SK-N-MC (cell line): ENCODE measurements around the gene FARSA.
"Not testable (repeated sequence)": the region's sequence is repeated elsewhere in the genome, so short reads cannot be mapped to it uniquely, and the experiment has no call there.

Source experiments
- DNase-seq: peaks from one replicate; pipeline ENCODE4 v3.0.0-alpha.2; 2011; ENCODE audit warnings: low read depth, low spot score
- H3K27ac ChIP-seq: fragments of 200-600 bp; sonication (generic); 2 replicates; pipeline ENCODE4 v1.5.1; 2016; ENCODE audit warnings: mixed run types
- H3K36me3 ChIP-seq: fragments of 200-600 bp; sonication (generic); 2 replicates; pipeline ENCODE4 v1.6.1; 2017; ENCODE audit warnings: antibody characterized with exemption, low read length, mixed read lengths; ENCODE audit not compliant: insufficient read depth
- H3K4me3 ChIP-seq: fragments of 200-600 bp; sonication (generic); 2 replicates; pipeline ENCODE4 v1.5.1; 2016
- H3K9ac ChIP-seq: fragments of 200-600 bp; sonication (generic); 2 replicates; pipeline ENCODE4 v1.8.0; 2017; ENCODE audit warnings: mixed run types, mixed read lengths; ENCODE audit not compliant: insufficient read length
- H3K9me3 ChIP-seq: fragments of 200-600 bp; sonication (generic); 2 replicates; pipeline ENCODE4 v1.6.1; 2017; ENCODE audit warnings: low read depth, mild to moderate bottlenecking, antibody characterized with exemption, low read length, moderate library complexity, mixed read lengths
- EZH2 ChIP-seq: fragments of 200-600 bp; sonication (generic); IDR thresholded peaks from one replicate; pipeline ENCODE4 v1.6.1; 2017; ENCODE audit warnings: antibody characterized with exemption
- FOXP2 ChIP-seq: optimal IDR thresholded peaks from 2 replicates; pipeline ENCODE3; 2011; ENCODE audit warnings: mild to moderate bottlenecking, moderate library complexity; ENCODE audit not compliant: insufficient read depth; ENCODE audit errors: extremely low read length, control extremely low read depth
- POLR2AphosphoS5 ChIP-seq: IDR thresholded peaks from 2 replicates; pipeline ENCODE4 v1.6.1; 2012; ENCODE audit warnings: mild to moderate bottlenecking, low read depth, low read length, borderline replicate concordance

FARSA gene

GRCh38 chr19:12970070-12970820 lies 36.7 kb upstream of the FARSA start:
- Histone ChIP-seq H3K9ac (no peak overlapping the region), H3K4me3 (no peak overlapping the region), H3K9me3 (no peaks in the 10 kb centered on the region), H3K36me3 (no peaks in the 10 kb centered on the region), H3K27ac (no peak overlapping the region)
- no peak for DNase-seq
- TF ChIP-seq FOXP2 (no peak), EZH2 (no peak), POLR2AphosphoS5 (no peak)

GRCh38 chr19:12969292-12969988 lies 35.9 kb upstream of the FARSA start, which contains the start of gene DAND5:
Gene DAND5 (plus strand): TSS chr19:12969576. CDS start chr19:12969661, 85 bp downstream.
- no peak for DNase-seq
- H3K36me3 ChIP-seq, result no peaks in the 10 kb centered on the region
- TF ChIP-seq EZH2 (no peak), POLR2AphosphoS5 (no peak), FOXP2 (no peak)
- H3K27ac ChIP-seq, result no peak within 1 kb of the TSS
- no peak within 1 kb of the TSS for H3K9ac ChIP-seq
- no peaks in the 10 kb centered on the region for H3K9me3 ChIP-seq
- H3K4me3 ChIP-seq, result no peak within 1 kb of the TSS

- no peaks in the 10 kb centered on the region for H3K9me3 ChIP-seq
- no peak overlapping the region for H3K27ac ChIP-seq
- H3K9ac ChIP-seq, result no peak overlapping the region
- no peak for TF ChIP-seq POLR2AphosphoS5
- no peak for TF ChIP-seq FOXP2
- TF ChIP-seq EZH2, result no peak
- DNase-seq, result no peak
- no peak overlapping the region for H3K4me3 ChIP-seq
- no peaks in the 10 kb centered on the region for H3K36me3 ChIP-seq
These were observed 34.4 kb upstream of the FARSA start for GRCh38 chr19:12967907-12968306.

GRCh38 chr19:12965812-12966135 lies 32.3 kb upstream of the FARSA start:
- Histone ChIP-seq H3K36me3 (no peaks in the 10 kb centered on the region), H3K9ac (peak overlapping the region; percentile 64), H3K9me3 (no peaks in the 10 kb centered on the region), H3K27ac (no peak overlapping the region), H3K4me3 (peak overlapping the region; percentile 93)
- TF ChIP-seq POLR2AphosphoS5 (no peak), FOXP2 (no peak), EZH2 (no peak)
- no peak for DNase-seq

GRCh38 chr19:12965017-12965811 lies 31.7 kb upstream of the FARSA start:
- no peak for DNase-seq
- peak overlapping the region; percentile 93 for H3K4me3 ChIP-seq
- 0 out of 2 replicates have a peak overlapping the region, but pooled peaks have one; percentile 8 for H3K27ac ChIP-seq
- peak overlapping the region; percentile 67 for H3K9ac ChIP-seq
- no peaks in the 10 kb centered on the region for H3K36me3 ChIP-seq
- TF ChIP-seq FOXP2, result no peak
- H3K9me3 ChIP-seq, result no peaks in the 10 kb centered on the region

GRCh38 chr19:12959481-12959880 lies 26.0 kb upstream of the FARSA start:
- Histone ChIP-seq H3K27ac (no peak overlapping the region), H3K36me3 (peaks cover 9% of the 10 kb centered on the region; the same call in 1 of the 2 replicates), H3K9me3 (no peaks in the 10 kb centered on the region), H3K9ac (no peak overlapping the region), H3K4me3 (no peak overlapping the region)
- TF ChIP-seq EZH2 (no peak), FOXP2 (no peak), POLR2AphosphoS5 (no peak)
- DNase-seq, result no peak

GRCh38 chr19:12957389-12957952 lies 24.0 kb upstream of the FARSA start:
- H3K4me3 ChIP-seq, result peak overlapping the region; percentile 91
- peak overlapping the region; percentile 89 for H3K9ac ChIP-seq
- peaks cover 25% of the 10 kb centered on the region for H3K36me3 ChIP-seq
- not testable (repeated sequence) for DNase-seq, H3K9me3 ChIP-seq
- H3K27ac ChIP-seq, result peak overlapping the region; percentile 95
